ENCODE results near the gene PAPPA.

DNA sequence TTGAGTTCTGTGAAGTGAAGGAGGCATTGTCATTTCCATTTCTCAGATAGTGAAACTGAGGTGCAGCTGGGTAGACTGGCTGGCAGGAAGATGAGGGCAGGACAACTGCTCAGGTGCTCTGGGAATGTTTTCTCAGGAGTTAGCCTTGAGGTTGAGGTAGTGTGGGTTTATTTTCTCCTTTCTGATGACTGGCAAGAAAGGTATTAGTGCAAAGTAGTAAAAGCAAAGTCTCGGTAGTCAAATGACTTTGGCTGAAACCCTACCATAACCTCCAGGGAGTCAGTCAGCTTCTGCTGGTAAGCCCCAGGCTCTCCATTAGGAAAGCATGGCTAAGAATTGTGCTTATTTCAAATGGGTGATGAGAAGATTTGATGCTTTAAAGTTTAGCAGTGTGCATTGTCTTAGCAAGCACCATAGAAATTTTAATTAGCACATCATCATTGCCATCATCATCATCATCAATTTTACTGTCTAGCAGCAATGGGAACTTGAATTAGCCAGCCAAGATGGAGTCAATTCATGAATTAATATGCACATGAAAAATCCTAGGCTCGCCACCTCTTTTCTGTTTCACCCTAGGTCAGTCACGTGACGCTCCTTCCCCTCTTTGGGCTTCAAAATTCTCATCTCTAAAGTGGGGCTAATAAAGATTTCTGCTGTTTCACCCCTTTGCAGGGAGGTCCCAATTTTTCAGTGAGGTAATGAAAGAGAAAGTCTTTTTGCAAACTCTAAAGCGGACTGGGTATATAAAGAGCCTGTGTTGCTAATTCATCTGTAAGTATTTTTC lies 10.7 kb upstream of the PAPPA start:
- TF ChIP-seq, protein P1, sequence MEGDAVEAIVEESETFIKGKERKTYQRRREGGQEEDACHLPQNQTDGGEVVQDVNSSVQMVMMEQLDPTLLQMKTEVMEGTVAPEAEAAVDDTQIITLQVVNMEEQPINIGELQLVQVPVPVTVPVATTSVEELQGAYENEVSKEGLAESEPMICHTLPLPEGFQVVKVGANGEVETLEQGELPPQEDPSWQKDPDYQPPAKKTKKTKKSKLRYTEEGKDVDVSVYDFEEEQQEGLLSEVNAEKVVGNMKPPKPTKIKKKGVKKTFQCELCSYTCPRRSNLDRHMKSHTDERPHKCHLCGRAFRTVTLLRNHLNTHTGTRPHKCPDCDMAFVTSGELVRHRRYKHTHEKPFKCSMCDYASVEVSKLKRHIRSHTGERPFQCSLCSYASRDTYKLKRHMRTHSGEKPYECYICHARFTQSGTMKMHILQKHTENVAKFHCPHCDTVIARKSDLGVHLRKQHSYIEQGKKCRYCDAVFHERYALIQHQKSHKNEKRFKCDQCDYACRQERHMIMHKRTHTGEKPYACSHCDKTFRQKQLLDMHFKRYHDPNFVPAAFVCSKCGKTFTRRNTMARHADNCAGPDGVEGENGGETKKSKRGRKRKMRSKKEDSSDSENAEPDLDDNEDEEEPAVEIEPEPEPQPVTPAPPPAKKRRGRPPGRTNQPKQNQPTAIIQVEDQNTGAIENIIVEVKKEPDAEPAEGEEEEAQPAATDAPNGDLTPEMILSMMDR (IDR thresholded peaks at IDR 0.05; ENCODE audit: low read depth, low read length): no peak
- TF ChIP-seq POLR2A (IDR thresholded peaks at IDR 0.05; ENCODE audit: extremely low read depth, insufficient read length) (no peak), MAX (IDR thresholded peaks at IDR 0.05; ENCODE audit: low read depth, low read length) (no peak)
